IPS-18c (cell line): ENCODE measurements around the gene COL5A3.
"Not testable (repeated sequence)": the region's sequence is repeated elsewhere in the genome, so short reads cannot be mapped to it uniquely, and the experiment has no call there.

Source experiments
- H3K4me3 ChIP-seq: 2 replicates; pipeline ENCODE4 v1.7.0; 2013; ENCODE audit warnings: low read depth, mild to moderate bottlenecking, low read length, moderate library complexity; ENCODE audit not compliant: insufficient read depth
- H3K9me3 ChIP-seq: one replicate; pipeline ENCODE4 v1.6.1; 2013; ENCODE audit warnings: mild to moderate bottlenecking, low read length, moderate library complexity; ENCODE audit not compliant: control insufficient read depth, insufficient read depth

COL5A3 gene

GRCh38 chr19:10010247-10010691 is at the start of gene COL5A3:
Gene COL5A3, minus strand, starts transcription at chr19:10010504. Its CDS starts 119 bp downstream, at chr19:10010385.
- Histone ChIP-seq H3K4me3 (peak within 1 kb of the TSS; percentile 49), H3K9me3 (no peaks in the 10 kb centered on the region)

GRCh38 chr19:10052602-10053360 is 42.5 kb upstream of the COL5A3 start:
- no peak overlapping the region for H3K4me3 ChIP-seq

GRCh38 chr19:10049626-10050025 is 39.3 kb upstream of the COL5A3 start:
- Histone ChIP-seq H3K9me3 (no peaks in the 10 kb centered on the region), H3K4me3 (no peak overlapping the region)

More at GRCh38 chr19:10052602-10053360, 42.5 kb upstream of the COL5A3 start:
- H3K9me3 ChIP-seq, result no peaks in the 10 kb centered on the region

- H3K4me3 ChIP-seq, result no peak overlapping the region
- H3K9me3 ChIP-seq, result peaks cover 22% of the 10 kb centered on the region
Observed at GRCh38 chr19:10045371-10045770, 35.1 kb upstream of the COL5A3 start.

- no peak overlapping the region for H3K4me3 ChIP-seq
- H3K9me3 ChIP-seq, result peaks cover 22% of the 10 kb centered on the region
Observed at GRCh38 chr19:10044390-10044789, 34.1 kb upstream of the COL5A3 start.

GRCh38 chr19:10043286-10043927 is 33.1 kb upstream of the COL5A3 start:
- Histone ChIP-seq H3K9me3 (peaks cover 22% of the 10 kb centered on the region), H3K4me3 (no peak overlapping the region)

GRCh38 chr19:10037809-10038208 is 27.5 kb upstream of the COL5A3 start:
- H3K9me3 ChIP-seq, result peaks cover 13% of the 10 kb centered on the region
- H3K4me3 ChIP-seq, result no peak overlapping the region

GRCh38 chr19:10037367-10037766 is 27.1 kb upstream of the COL5A3 start:
- Histone ChIP-seq H3K9me3 (peaks cover 9% of the 10 kb centered on the region), H3K4me3 (no peak overlapping the region)

GRCh38 chr19:10036601-10037071 is 26.3 kb upstream of the COL5A3 start:
- H3K4me3 ChIP-seq, result no peak overlapping the region
- H3K9me3 ChIP-seq, result peaks cover 3% of the 10 kb centered on the region

GRCh38 chr19:10033614-10034013 is 23.3 kb upstream of the COL5A3 start:
- H3K9me3 ChIP-seq, result no peaks in the 10 kb centered on the region
- H3K4me3 ChIP-seq, result no peak overlapping the region

GRCh38 chr19:10027158-10027997 is 17.1 kb upstream of the COL5A3 start:
- Histone ChIP-seq H3K4me3 (no peak overlapping the region), H3K9me3 (no peaks in the 10 kb centered on the region)

GRCh38 chr19:10026744-10027143 is 16.4 kb upstream of the COL5A3 start:
- no peak overlapping the region for H3K4me3 ChIP-seq
- no peaks in the 10 kb centered on the region for H3K9me3 ChIP-seq

GRCh38 chr19:10023096-10023495 is 12.8 kb upstream of the COL5A3 start:
- not testable (repeated sequence) for H3K9me3 ChIP-seq, H3K4me3 ChIP-seq

GRCh38 chr19:10021863-10022262 is 11.6 kb upstream of the COL5A3 start:
- no peaks in the 10 kb centered on the region for H3K9me3 ChIP-seq
- no peak overlapping the region for H3K4me3 ChIP-seq

GRCh38 chr19:10021446-10021845 is 11.1 kb upstream of the COL5A3 start:
- no peaks in the 10 kb centered on the region for H3K9me3 ChIP-seq
- H3K4me3 ChIP-seq, result no peak overlapping the region

- Histone ChIP-seq H3K4me3 (no peak overlapping the region), H3K9me3 (no peaks in the 10 kb centered on the region)
Observed at GRCh38 chr19:10020851-10021250, 10.5 kb upstream of the COL5A3 start.

GRCh38 chr19:10019246-10019645 is 8.9 kb upstream of the COL5A3 start:
- Histone ChIP-seq H3K9me3 (no peaks in the 10 kb centered on the region), H3K4me3 (no peak overlapping the region)
